WTC11 (cell line): ENCODE measurements around the gene RAPGEF2. TPM values are rescaled to one million over a fixed set of nuclear protein-coding genes. Genes with fewer than 3 reads are reported as not detected.

ENCODE experiments used
- ATAC-seq: fragments of 200-7000 bp; cut with Tn5 transposase; 2 replicates; pipeline ENCODE4 v1.10.0; 2021; ENCODE audit warnings: mild to moderate bottlenecking, moderate library complexity
- CTCF ChIA-PET: fragments of 300-600 bp; sonication (Branson Sonifier 250); formaldehyde crosslinking; loops from one replicate; lab custom pipeline; 2021; ENCODE audit warnings: antibody characterized with exemption; lab: Charles Lee
- POLR2A ChIA-PET: fragments of 350-600 bp; sonication (Branson Sonifier 250); formaldehyde crosslinking; loops from one replicate; lab custom pipeline; 2021; ENCODE audit warnings: antibody characterized with exemption; lab: Charles Lee
- DNase-seq: peaks from one replicate; pipeline ENCODE4 v3.0.0; 2021; ENCODE audit warnings: low spot score
- H3K27ac Mint-ChIP-seq: 2 replicates; pipeline ENCODE4 v1.8.0; 2021; ENCODE audit warnings: mixed read lengths
- H3K27me3 Mint-ChIP-seq: 2 replicates; pipeline ENCODE4 v1.8.0; 2021; ENCODE audit warnings: low read depth, mild to moderate bottlenecking, moderate library complexity, mixed read lengths
- H3K36me3 Mint-ChIP-seq: 2 replicates; pipeline ENCODE4 v1.8.0; 2021; ENCODE audit warnings: mixed read lengths
- H3K4me1 Mint-ChIP-seq: 2 replicates; pipeline ENCODE4 v1.8.0; 2022; ENCODE audit warnings: mixed read lengths
- H3K4me3 Mint-ChIP-seq: 2 replicates; pipeline ENCODE4 v1.8.0; 2021; ENCODE audit warnings: mild to moderate bottlenecking, moderate library complexity, mixed read lengths
- H3K9me3 Mint-ChIP-seq: 2 replicates; pipeline ENCODE4 v1.8.0; 2021; ENCODE audit warnings: mixed read lengths
- AFF4 ChIP-seq: sonication (generic); formaldehyde crosslinking; IDR thresholded peaks from 2 replicates; pipeline ENCODE4 v1.8.1; 2023; ENCODE audit warnings: mild to moderate bottlenecking, missing genetic modification reagents, borderline replicate concordance
- ARID4B ChIP-seq: sonication (generic); formaldehyde crosslinking; IDR thresholded peaks from 2 replicates; pipeline ENCODE4 v1.8.0; 2023; ENCODE audit warnings: missing genetic modification reagents, mild to moderate bottlenecking, borderline replicate concordance
- ERG ChIP-seq: fragments of 250-450 bp; sonication (Bioruptor Pico); IDR thresholded peaks from 2 replicates; pipeline ENCODE4 v1.8.0; 2021; ENCODE audit warnings: mild to moderate bottlenecking
- ESRRA ChIP-seq: sonication (generic); formaldehyde crosslinking; IDR thresholded peaks from 2 replicates; pipeline ENCODE4 v1.8.1; 2022; ENCODE audit warnings: mild to moderate bottlenecking, missing genetic modification reagents, borderline replicate concordance
- GRHL2 ChIP-seq: fragments of 250-450 bp; sonication (Bioruptor Pico); IDR thresholded peaks from 2 replicates; pipeline ENCODE4 v1.8.0; 2022; ENCODE audit warnings: mild to moderate bottlenecking, moderate library complexity; ENCODE audit not compliant: insufficient replicate concordance, severe bottlenecking
- IRF2 ChIP-seq: sonication (generic); formaldehyde crosslinking; IDR thresholded peaks from 2 replicates; pipeline ENCODE4 v1.8.0; 2022; ENCODE audit warnings: low read depth, missing genetic modification reagents, borderline replicate concordance
- NR1H2 ChIP-seq: sonication (generic); formaldehyde crosslinking; IDR thresholded peaks from 2 replicates; pipeline ENCODE4 v1.9.0; 2021; ENCODE audit warnings: mild to moderate bottlenecking, moderate library complexity, missing genetic modification reagents
- TEAD1 ChIP-seq: sonication (generic); formaldehyde crosslinking; IDR thresholded peaks from 2 replicates; pipeline ENCODE4 v1.8.0; 2022; ENCODE audit warnings: mild to moderate bottlenecking, missing genetic modification reagents
- TEAD4 ChIP-seq: sonication (generic); formaldehyde crosslinking; IDR thresholded peaks from 2 replicates; pipeline ENCODE4 v1.8.0; 2022; ENCODE audit warnings: mild to moderate bottlenecking, missing genetic modification reagents
- ZBTB21 ChIP-seq: sonication (generic); formaldehyde crosslinking; IDR thresholded peaks from 2 replicates; pipeline ENCODE4 v1.8.1; 2023; ENCODE audit warnings: mild to moderate bottlenecking, missing genetic modification reagents, borderline replicate concordance
- ZNF138 ChIP-seq: sonication (generic); formaldehyde crosslinking; conservative IDR thresholded peaks from 2 replicates; pipeline ENCODE4 v1.8.1; 2022; ENCODE audit warnings: mild to moderate bottlenecking, moderate library complexity, missing genetic modification reagents
- ZNF219 ChIP-seq: sonication (generic); formaldehyde crosslinking; IDR thresholded peaks from 2 replicates; pipeline ENCODE4 v1.8.0; 2023; ENCODE audit warnings: missing genetic modification reagents, mild to moderate bottlenecking, borderline replicate concordance
- ZSCAN18 ChIP-seq: fragments of 250-450 bp; sonication (Bioruptor Pico); IDR thresholded peaks from 2 replicates; pipeline ENCODE4 v2.1.2; 2022; ENCODE audit warnings: mild to moderate bottlenecking, moderate library complexity
- total RNA-seq: library from RNA; stranded (reverse); gene quantifications from 3 replicates; pipeline ENCODE4 v1.2.3, GENCODE V29; 2021
- TF ChIP-seq, protein P1 (sequence below): sonication (generic); formaldehyde crosslinking; IDR thresholded peaks from 2 replicates; pipeline ENCODE4 v1.8.1; 2022; ENCODE audit warnings: mild to moderate bottlenecking, missing genetic modification reagents, moderate library complexity, borderline replicate concordance
- TF ChIP-seq, protein P2 (sequence below): sonication (generic); formaldehyde crosslinking; IDR thresholded peaks from 2 replicates; pipeline ENCODE4 v1.8.0; 2022; ENCODE audit warnings: mild to moderate bottlenecking, missing genetic modification reagents
- TF ChIP-seq, protein P3 (sequence below): fragments of 250-450 bp; sonication (Bioruptor Pico); IDR thresholded peaks from 2 replicates; pipeline ENCODE4 v1.9.0; 2021; ENCODE audit warnings: mild to moderate bottlenecking, borderline replicate concordance

RAPGEF2 gene
- total RNA-seq, 1 experiment from 2014 or later: 40.6 TPM

DNA sequence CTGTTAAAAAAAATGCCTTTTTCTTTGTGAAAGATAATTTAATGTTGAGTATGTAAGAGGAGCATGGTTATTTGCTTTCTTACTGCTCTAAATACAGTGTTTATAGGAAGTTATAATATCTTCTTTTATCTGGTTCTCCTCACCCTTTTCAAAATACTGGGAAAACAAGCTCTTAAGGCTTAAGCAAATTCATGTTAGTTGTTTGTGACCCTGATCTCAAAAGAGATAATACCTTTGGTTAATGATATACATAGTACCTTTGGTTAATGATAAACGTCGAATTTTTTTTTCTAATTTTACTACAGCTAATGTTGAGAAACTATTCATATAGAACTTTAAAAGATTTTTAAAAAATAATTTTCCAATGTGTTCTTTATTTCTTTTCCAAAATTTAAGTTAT, 180.1 kb downstream of the RAPGEF2 start:
- no peak for ATAC-seq
- no peak overlapping the region for H3K27ac Mint-ChIP-seq
- ChIA-PET POLR2A (no interaction called here), CTCF (no interaction called here)
- H3K4me3 Mint-ChIP-seq: no peak overlapping the region
- H3K9me3 Mint-ChIP-seq: no peaks in the 10 kb centered on the region
- no peaks in the 10 kb centered on the region for H3K27me3 Mint-ChIP-seq
- no peaks in the 10 kb centered on the region; the same call in 1 of the 2 replicates for H3K36me3 Mint-ChIP-seq
- no peak for TF ChIP-seq TEAD1 (CRISPR knock-in tag)
- no peak for TF ChIP-seq GRHL2 (CRISPR knock-in tag)
- H3K4me1 Mint-ChIP-seq: peaks cover 28% of the 10 kb centered on the region
- DNase-seq: no peak

- Mint-ChIP-seq H3K4me1 (peaks cover 35% of the 10 kb centered on the region), H3K36me3 (no peaks in the 10 kb centered on the region; the same call in 1 of the 2 replicates), H3K27ac (no peak overlapping the region; the same call in 1 of the 2 replicates), H3K27me3 (no peaks in the 10 kb centered on the region), H3K9me3 (no peaks in the 10 kb centered on the region), H3K4me3 (no peak overlapping the region; the same call in 1 of the 2 replicates)
- DNase-seq: no peak
- POLR2A ChIA-PET: interaction anchor here (1.3 kb wide), 1 partner anchor 8 kb away, joined by 3 read pairs; no protein-coding TSS in a partner anchor
- CTCF ChIA-PET: interaction anchor here (0.6 kb wide), 1 partner anchor 46 kb away, joined by 4 read pairs; no protein-coding TSS in a partner anchor
- ATAC-seq: peak; percentile 53; the same call in 1 of the 2 replicates
- no peak for TF ChIP-seq ZBTB21 (CRISPR knock-in tag)
- TF ChIP-seq AFF4 (CRISPR knock-in tag): no peak
- TF ChIP-seq ARID4B (CRISPR knock-in tag): no peak
- TF ChIP-seq, protein P1, sequence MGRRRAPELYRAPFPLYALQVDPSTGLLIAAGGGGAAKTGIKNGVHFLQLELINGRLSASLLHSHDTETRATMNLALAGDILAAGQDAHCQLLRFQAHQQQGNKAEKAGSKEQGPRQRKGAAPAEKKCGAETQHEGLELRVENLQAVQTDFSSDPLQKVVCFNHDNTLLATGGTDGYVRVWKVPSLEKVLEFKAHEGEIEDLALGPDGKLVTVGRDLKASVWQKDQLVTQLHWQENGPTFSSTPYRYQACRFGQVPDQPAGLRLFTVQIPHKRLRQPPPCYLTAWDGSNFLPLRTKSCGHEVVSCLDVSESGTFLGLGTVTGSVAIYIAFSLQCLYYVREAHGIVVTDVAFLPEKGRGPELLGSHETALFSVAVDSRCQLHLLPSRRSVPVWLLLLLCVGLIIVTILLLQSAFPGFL (CRISPR knock-in tag): no peak
- TF ChIP-seq TEAD4 (CRISPR knock-in tag): no peak
- TF ChIP-seq NR1H2 (CRISPR knock-in tag): no peak
- no peak for TF ChIP-seq ERG (CRISPR knock-in tag)
- TF ChIP-seq IRF2: no peak
- TF ChIP-seq, protein P2, sequence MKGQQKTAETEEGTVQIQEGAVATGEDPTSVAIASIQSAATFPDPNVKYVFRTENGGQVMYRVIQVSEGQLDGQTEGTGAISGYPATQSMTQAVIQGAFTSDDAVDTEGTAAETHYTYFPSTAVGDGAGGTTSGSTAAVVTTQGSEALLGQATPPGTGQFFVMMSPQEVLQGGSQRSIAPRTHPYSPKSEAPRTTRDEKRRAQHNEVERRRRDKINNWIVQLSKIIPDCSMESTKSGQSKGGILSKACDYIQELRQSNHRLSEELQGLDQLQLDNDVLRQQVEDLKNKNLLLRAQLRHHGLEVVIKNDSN: no peak
- no peak for TF ChIP-seq ZSCAN18 (CRISPR knock-in tag)
- TF ChIP-seq, protein P3, sequence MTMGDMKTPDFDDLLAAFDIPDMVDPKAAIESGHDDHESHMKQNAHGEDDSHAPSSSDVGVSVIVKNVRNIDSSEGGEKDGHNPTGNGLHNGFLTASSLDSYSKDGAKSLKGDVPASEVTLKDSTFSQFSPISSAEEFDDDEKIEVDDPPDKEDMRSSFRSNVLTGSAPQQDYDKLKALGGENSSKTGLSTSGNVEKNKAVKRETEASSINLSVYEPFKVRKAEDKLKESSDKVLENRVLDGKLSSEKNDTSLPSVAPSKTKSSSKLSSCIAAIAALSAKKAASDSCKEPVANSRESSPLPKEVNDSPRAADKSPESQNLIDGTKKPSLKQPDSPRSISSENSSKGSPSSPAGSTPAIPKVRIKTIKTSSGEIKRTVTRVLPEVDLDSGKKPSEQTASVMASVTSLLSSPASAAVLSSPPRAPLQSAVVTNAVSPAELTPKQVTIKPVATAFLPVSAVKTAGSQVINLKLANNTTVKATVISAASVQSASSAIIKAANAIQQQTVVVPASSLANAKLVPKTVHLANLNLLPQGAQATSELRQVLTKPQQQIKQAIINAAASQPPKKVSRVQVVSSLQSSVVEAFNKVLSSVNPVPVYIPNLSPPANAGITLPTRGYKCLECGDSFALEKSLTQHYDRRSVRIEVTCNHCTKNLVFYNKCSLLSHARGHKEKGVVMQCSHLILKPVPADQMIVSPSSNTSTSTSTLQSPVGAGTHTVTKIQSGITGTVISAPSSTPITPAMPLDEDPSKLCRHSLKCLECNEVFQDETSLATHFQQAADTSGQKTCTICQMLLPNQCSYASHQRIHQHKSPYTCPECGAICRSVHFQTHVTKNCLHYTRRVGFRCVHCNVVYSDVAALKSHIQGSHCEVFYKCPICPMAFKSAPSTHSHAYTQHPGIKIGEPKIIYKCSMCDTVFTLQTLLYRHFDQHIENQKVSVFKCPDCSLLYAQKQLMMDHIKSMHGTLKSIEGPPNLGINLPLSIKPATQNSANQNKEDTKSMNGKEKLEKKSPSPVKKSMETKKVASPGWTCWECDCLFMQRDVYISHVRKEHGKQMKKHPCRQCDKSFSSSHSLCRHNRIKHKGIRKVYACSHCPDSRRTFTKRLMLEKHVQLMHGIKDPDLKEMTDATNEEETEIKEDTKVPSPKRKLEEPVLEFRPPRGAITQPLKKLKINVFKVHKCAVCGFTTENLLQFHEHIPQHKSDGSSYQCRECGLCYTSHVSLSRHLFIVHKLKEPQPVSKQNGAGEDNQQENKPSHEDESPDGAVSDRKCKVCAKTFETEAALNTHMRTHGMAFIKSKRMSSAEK (CRISPR knock-in tag): no peak
- TF ChIP-seq ZNF138 (CRISPR knock-in tag): no peak
- no peak for TF ChIP-seq ESRRA (CRISPR knock-in tag)
- TF ChIP-seq ZNF219 (CRISPR knock-in tag): no peak
Measured at GRCh38 chr4:159283696-159284095, 180.8 kb downstream of the RAPGEF2 start.
